Measurements from ENCODE around the gene SLX4IP.
A peak's percentile ranks its signal among the peaks of the same experiment; 100 is the strongest.

Gene SLX4IP

DNA sequence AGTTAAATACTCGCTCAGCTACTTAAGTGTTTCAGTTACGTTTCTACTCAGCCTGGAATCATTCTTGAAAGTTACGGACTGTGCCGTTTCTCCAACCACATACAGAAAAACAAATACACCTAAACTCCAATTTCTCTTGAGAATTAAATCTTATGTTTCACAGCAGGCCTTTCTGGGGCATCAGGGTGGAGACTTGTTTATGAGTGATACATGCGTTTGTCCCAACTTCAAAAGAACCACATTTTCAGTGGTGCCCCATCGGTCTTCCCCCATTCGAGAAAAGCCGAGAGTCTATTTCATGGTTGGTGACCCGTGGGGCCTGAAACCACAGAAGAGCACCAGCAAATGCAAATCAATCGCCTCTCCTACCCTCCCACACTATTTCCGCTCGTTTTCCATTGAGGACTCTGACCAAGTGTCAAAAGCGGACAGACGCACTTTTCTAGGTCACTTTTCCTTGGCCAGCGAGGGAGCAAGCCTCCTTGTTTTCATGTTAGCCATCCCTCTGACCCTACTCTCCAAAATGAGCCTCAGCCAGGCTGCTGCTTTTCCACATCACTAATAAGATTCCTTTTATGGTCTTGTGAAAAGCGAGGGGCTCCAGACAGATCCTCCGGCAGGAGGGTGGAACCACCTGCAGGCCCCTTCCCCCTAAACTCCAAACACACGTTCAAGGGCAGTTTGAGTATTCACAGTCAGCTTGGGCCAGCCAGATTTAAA, 235.6 kb downstream of the SLX4IP start:
- no peak for DNase-seq

- DNase-seq, result peak; percentile 21 to 77
Measured at GRCh38 chr20:10671221-10671918, 236.3 kb downstream of the SLX4IP start.

DNA sequence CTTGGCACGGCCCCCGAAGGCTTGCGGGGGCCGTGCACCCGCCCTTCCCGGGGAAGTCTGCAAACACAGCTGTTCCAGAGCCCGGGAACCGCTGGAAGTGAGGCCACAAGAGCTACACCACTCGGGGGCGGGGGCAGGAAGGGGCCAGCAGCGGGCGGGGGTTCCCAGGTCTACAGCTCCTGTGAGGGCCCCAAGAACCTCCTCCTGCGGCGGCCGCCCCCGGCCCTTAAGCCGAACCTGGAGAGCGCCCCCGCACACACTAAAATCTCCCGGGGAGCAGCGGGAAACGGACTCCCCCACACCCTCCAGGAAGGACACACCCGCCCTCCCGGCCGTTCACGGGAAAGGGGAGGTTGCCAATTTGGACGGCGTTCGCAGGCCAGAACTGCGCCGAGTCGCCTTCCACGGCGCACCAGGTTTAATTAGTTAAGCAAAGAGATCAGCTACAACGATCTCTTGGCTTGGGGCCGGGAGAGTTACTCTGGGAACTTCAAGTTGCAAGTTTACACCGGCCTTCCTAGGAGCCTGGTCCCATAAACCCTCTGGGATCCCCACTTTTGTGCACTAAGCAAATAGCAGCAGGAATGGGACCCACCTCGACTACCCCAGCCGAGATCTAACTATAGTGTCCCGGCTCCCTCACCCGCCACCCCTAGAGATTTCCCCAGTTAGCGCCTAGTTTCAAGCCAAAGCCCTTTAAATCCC, 237.0 kb downstream of the SLX4IP start:
- no peak for DNase-seq

- peak in 1 of 2 donors; percentile 47 for DNase-seq
Measured at GRCh38 chr20:10672624-10673127, 237.6 kb downstream of the SLX4IP start.

DNA sequence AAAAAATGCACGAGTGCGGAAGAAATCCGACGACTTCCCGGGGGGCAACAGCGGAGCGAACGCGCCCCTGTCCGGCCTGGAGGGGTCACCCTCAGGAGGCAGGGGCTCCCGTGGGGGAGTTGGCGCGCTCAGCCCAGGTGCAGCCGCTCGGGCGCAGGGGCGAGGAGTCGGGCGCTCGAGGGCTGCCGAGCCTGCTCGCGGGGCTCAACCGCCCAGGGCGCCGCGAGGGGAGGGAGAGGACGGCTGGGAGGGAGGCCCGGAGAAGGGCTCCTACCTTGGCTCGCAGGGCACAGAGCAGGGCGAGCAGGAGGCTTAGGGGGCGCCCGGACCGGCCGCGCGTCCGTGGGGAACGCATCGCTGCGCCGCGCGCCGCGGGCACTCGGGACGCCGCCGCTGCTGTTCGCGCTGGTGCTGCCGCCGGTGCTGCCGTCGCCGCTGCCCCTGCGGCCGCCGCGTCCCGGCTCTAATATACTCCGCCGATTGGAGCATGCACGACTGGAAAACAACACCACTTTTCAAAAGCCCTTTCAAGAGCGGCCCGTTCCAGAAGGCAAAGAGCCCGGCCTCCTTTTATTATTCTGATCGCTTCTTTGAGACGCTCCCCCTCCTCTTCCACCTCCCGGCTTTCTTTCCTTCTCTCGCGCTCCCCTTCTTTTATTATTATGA, 238.2 kb downstream of the SLX4IP start:
- no peak for DNase-seq

GRCh38 chr20:10673842-10674683, 239.0 kb downstream of the SLX4IP start, which contains the start of gene JAG1:
Gene JAG1 (minus strand): TSS chr20:10673999. CDS start chr20:10673530, 469 bp downstream.
- DNase-seq, result peak; percentile 43 to 79

- peak; percentile 14 to 51 for DNase-seq
Measured at GRCh38 chr20:10674684-10675449, 239.8 kb downstream of the SLX4IP start.

GRCh38 chr20:10675450-10675848, 240.3 kb downstream of the SLX4IP start:
- no peak for DNase-seq

GRCh38 chr20:10676518-10676917, 241.4 kb downstream of the SLX4IP start:
- no peak for DNase-seq

Measured in CD4-positive, alpha-beta T cell treated with Interleukin-1 beta for 1 hour (primary cell).